HG03097 (cell line): ENCODE results near the gene MYO3B.
"Not testable (repeated sequence)": the region's sequence is repeated elsewhere in the genome, so short reads cannot be mapped to it uniquely, and the experiment has no call there.

Experiments used
- ATAC-seq: cut with Tn5 transposase; IDR thresholded peaks from one replicate; pipeline ENCODE4 v1.9.1; 2021; ENCODE audit not compliant: unreplicated experiment, low FRiP score

Gene MYO3B

GRCh38 chr2:170656669-170657068, 478.7 kb downstream of the MYO3B start:
- ATAC-seq = no peak

- no peak for ATAC-seq
Observed at GRCh38 chr2:170660409-170660808, 482.5 kb downstream of the MYO3B start.

GRCh38 chr2:170665743-170666142, 487.8 kb downstream of the MYO3B start:
- ATAC-seq = no peak

- ATAC-seq = no peak
Observed at GRCh38 chr2:170669909-170670308, 492.0 kb downstream of the MYO3B start.

- ATAC-seq = no peak
Observed at GRCh38 chr2:170670651-170671050, 492.7 kb downstream of the MYO3B start.

GRCh38 chr2:170671079-170671478, 493.1 kb downstream of the MYO3B start:
- ATAC-seq = no peak

GRCh38 chr2:170674282-170674681, 496.3 kb downstream of the MYO3B start:
- ATAC-seq = not testable (repeated sequence)

GRCh38 chr2:170675701-170676100, 497.8 kb downstream of the MYO3B start:
- no peak for ATAC-seq

GRCh38 chr2:170679607-170680079, 501.7 kb downstream of the MYO3B start:
- ATAC-seq = no peak

- ATAC-seq = no peak
Observed at GRCh38 chr2:170680172-170680941, 502.4 kb downstream of the MYO3B start.

- ATAC-seq = no peak
Observed at GRCh38 chr2:170681311-170681710, 503.4 kb downstream of the MYO3B start.

GRCh38 chr2:170685591-170685990, 507.6 kb downstream of the MYO3B start:
- ATAC-seq = no peak

- ATAC-seq = no peak
Observed at GRCh38 chr2:170689481-170689880, 511.5 kb downstream of the MYO3B start.

GRCh38 chr2:170690640-170691039, 512.7 kb downstream of the MYO3B start:
- no peak for ATAC-seq

GRCh38 chr2:170694316-170694715, 516.4 kb downstream of the MYO3B start:
- ATAC-seq = no peak

GRCh38 chr2:170695521-170696410, 517.8 kb downstream of the MYO3B start:
- no peak for ATAC-seq

- ATAC-seq = no peak
Observed at GRCh38 chr2:170696948-170697347, 519.0 kb downstream of the MYO3B start.

- ATAC-seq = no peak
Observed at GRCh38 chr2:170701011-170701410, 523.1 kb downstream of the MYO3B start.

- no peak for ATAC-seq
Observed at GRCh38 chr2:170703776-170704476, 526.0 kb downstream of the MYO3B start.
